ENCODE results near the gene DLL3. TPM values are rescaled to one million over a fixed set of nuclear protein-coding genes. Genes with fewer than 3 reads are reported as not detected.

DLL3 gene
- total and polyA plus RNA-seq, 9 of the 15 experiments (the other 6 are each of a cell fraction or from before 2014, with no cell fraction given) = 0.80 to 6.3 (median 1.2) TPM

GRCh38 chr19:39480337-39481228, 18.2 kb upstream of the DLL3 start, which contains the start of gene TIMM50 (continued):
- TF ChIP-seq MBD1 (CRISPR knock-in tag; IDR thresholded peaks at IDR 0.05) (no peak), TAL1 (IDR thresholded peaks at IDR 0.05) (no peak), GTF3C2 (IDR thresholded peaks at IDR 0.05; ENCODE audit: borderline replicate concordance, extremely low read depth, insufficient read length) (no peak), MLX (CRISPR knock-in tag; conservative IDR thresholded peaks at IDR 0.05) (no peak), ZNF133 (CRISPR knock-in tag; IDR thresholded peaks at IDR 0.05) (no peak), FOXA3 (CRISPR knock-in tag; conservative IDR thresholded peaks at IDR 0.05 in 1 of 2, IDR thresholded peaks at IDR 0.05 in 1 of 2) (peak in 1 of 2 experiments; percentile 61; a peak in 1 of 4 replicates), RCOR1 (IDR thresholded peaks at IDR 0.05; ENCODE audit: borderline replicate concordance in 1 of 2, low read depth in 2 of 2, low read length in 2 of 2) (peak; percentile 54 to 88; a peak in 3 of 4 replicates), ATF1 (CRISPR knock-in tag; IDR thresholded peaks at IDR 0.05) (peak; percentile 35; the same call in 1 of the 2 replicates), ATF1 (tag; IDR thresholded peaks at IDR 0.05) (peak; percentile 96), FOXA1 (IDR thresholded peaks at IDR 0.05; ENCODE audit: borderline replicate concordance) (no peak), HDGF (IDR thresholded peaks at IDR 0.05) (no peak), CTBP1 (IDR thresholded peaks at IDR 0.05; ENCODE audit: borderline replicate concordance) (peak; percentile 90), ZFPM2 (CRISPR knock-in tag; IDR thresholded peaks at IDR 0.05) (no peak), SUPT5H (IDR thresholded peaks at IDR 0.05) (peak; percentile 87), ADNP (tag; IDR thresholded peaks at IDR 0.05) (no peak), SOX6 (IDR thresholded peaks at IDR 0.05) (peak; percentile 59; the same call in 1 of the 2 replicates), ILF3 (IDR thresholded peaks at IDR 0.05; ENCODE audit: borderline replicate concordance) (no peak), MEIS2 (IDR thresholded peaks at IDR 0.05; ENCODE audit: partially characterized antibody) (no peak), TOE1 (IDR thresholded peaks at IDR 0.05; ENCODE audit: borderline replicate concordance) (peak; percentile 91), TOE1 (CRISPR knock-in tag; IDR thresholded peaks at IDR 0.05; ENCODE audit: borderline replicate concordance, low read depth) (no peak), MAZ (CRISPR knock-in tag; conservative IDR thresholded peaks at IDR 0.05 in 1 of 2, IDR thresholded peaks at IDR 0.05 in 1 of 2) (peak; percentile 82 to 93), FUS (optimal IDR thresholded peaks at IDR 0.05; ENCODE audit: low read depth, low read length) (no peak), SAP30 (IDR thresholded peaks at IDR 0.05; ENCODE audit: borderline replicate concordance, insufficient read depth, low read depth, low read length, poor library complexity, severe bottlenecking) (peak; percentile 65), ZKSCAN3 (CRISPR knock-in tag; IDR thresholded peaks at IDR 0.05) (no peak)

Data from K562 (cell line).